ENCODE results near the gene ELMO1. TPM values are rescaled to one million over a fixed set of nuclear protein-coding genes. Genes with fewer than 3 reads are reported as not detected.

Gene ELMO1
- total RNA-seq, 1 donor from 2014 or later: not detected

DNA sequence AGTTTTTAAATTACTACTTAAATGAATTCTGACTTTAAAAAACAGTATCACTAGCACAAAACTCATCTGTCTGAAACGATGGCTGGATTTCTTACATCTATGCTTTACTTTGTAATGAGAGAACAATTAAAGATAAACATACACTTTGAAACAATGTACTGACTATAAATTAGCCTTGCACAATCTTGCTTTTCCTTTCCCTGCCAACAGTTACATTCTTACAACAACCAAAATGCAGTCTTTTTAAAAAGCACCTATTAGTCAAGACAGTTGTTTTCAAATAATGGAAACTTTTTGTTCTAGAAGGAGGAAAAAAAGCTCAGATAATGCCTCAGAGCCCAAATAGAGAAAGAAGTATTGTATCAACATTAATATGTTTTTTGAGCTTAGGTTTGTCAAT, 153.3 kb downstream of the ELMO1 start:
- no peaks in the 10 kb centered on the region for H3K4me1 Mint-ChIP-seq (ENCODE audit: unreplicated experiment)
- H3K4me3 Mint-ChIP-seq (ENCODE audit: unreplicated experiment): no peak overlapping the region
- no peak for DNase-seq (ENCODE audit: extremely low spot score, unreplicated experiment)
- H3K9me3 Mint-ChIP-seq (ENCODE audit: unreplicated experiment): no peaks in the 10 kb centered on the region
- no peaks in the 10 kb centered on the region for H3K27me3 Mint-ChIP-seq (ENCODE audit: unreplicated experiment)
- no peaks in the 10 kb centered on the region for H3K36me3 Mint-ChIP-seq (ENCODE audit: unreplicated experiment)
- TF ChIP-seq CTCF (IDR thresholded peaks at IDR 0.05): no peak
- no peak overlapping the region for H3K27ac Mint-ChIP-seq (ENCODE audit: unreplicated experiment)

DNA sequence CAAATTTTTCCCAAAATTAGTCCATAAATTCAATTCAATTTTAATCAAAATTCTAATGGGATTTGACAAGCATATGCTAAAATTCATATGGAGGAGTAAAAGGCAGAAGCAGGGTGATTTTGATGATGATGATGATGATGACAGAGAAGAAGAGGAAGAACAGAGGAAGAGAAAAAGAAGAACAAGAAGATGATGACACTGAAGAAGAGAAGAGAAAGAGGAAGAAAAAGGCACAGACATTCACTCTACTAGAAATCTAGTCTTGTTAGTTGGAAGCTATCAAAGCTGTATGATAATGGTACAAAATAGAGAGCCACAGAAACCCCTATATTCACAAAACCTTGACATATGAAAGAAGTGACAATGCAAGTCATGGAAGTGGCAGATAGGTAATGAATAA, 157.9 kb downstream of the ELMO1 start:
- H3K4me1 Mint-ChIP-seq (ENCODE audit: unreplicated experiment): no peaks in the 10 kb centered on the region
- H3K27ac Mint-ChIP-seq (ENCODE audit: unreplicated experiment): no peak overlapping the region
- no peak for DNase-seq (ENCODE audit: extremely low spot score, unreplicated experiment)
- no peaks in the 10 kb centered on the region for H3K9me3 Mint-ChIP-seq (ENCODE audit: unreplicated experiment)
- no peak overlapping the region for H3K4me3 Mint-ChIP-seq (ENCODE audit: unreplicated experiment)
- H3K27me3 Mint-ChIP-seq (ENCODE audit: unreplicated experiment): no peaks in the 10 kb centered on the region
- H3K36me3 Mint-ChIP-seq (ENCODE audit: unreplicated experiment): no peaks in the 10 kb centered on the region
- TF ChIP-seq CTCF (IDR thresholded peaks at IDR 0.05): no peak

GRCh38 chr7:37289781-37290180, 158.9 kb downstream of the ELMO1 start:
- no peaks in the 10 kb centered on the region for H3K27me3 Mint-ChIP-seq (ENCODE audit: unreplicated experiment)
- DNase-seq (ENCODE audit: extremely low spot score, unreplicated experiment): no peak
- no peak for TF ChIP-seq CTCF (IDR thresholded peaks at IDR 0.05)
- H3K36me3 Mint-ChIP-seq (ENCODE audit: unreplicated experiment): no peaks in the 10 kb centered on the region
- H3K27ac Mint-ChIP-seq (ENCODE audit: unreplicated experiment): no peak overlapping the region
- no peaks in the 10 kb centered on the region for H3K9me3 Mint-ChIP-seq (ENCODE audit: unreplicated experiment)
- no peaks in the 10 kb centered on the region for H3K4me1 Mint-ChIP-seq (ENCODE audit: unreplicated experiment)
- H3K4me3 Mint-ChIP-seq (ENCODE audit: unreplicated experiment): no peak overlapping the region

DNA sequence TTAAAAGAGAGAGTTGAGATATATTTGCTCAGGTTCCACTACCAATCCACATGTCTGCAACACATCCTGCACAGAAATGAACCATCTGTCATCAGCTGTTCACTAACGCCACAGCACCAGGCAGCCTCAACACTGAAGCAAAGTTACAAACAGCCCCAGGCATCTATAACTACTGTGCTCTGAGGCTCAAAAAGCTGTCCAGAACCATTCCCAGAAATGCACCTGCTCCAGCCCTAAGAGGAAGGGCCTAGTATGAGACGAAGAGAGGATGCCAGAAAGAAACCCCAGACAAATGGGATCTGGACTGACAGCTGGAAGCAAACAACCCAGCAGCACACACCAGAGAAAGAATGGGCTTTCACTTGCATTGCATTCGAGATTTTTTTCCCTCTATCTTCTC, 159.3 kb downstream of the ELMO1 start:
- no peak overlapping the region for H3K4me3 Mint-ChIP-seq (ENCODE audit: unreplicated experiment)
- no peaks in the 10 kb centered on the region for H3K4me1 Mint-ChIP-seq (ENCODE audit: unreplicated experiment)
- no peak for DNase-seq (ENCODE audit: extremely low spot score, unreplicated experiment)
- no peak overlapping the region for H3K27ac Mint-ChIP-seq (ENCODE audit: unreplicated experiment)
- no peaks in the 10 kb centered on the region for H3K27me3 Mint-ChIP-seq (ENCODE audit: unreplicated experiment)
- H3K36me3 Mint-ChIP-seq (ENCODE audit: unreplicated experiment): no peaks in the 10 kb centered on the region
- H3K9me3 Mint-ChIP-seq (ENCODE audit: unreplicated experiment): no peaks in the 10 kb centered on the region
- TF ChIP-seq CTCF (IDR thresholded peaks at IDR 0.05): no peak

GRCh38 chr7:37287131-37287855, 161.4 kb downstream of the ELMO1 start:
- Mint-ChIP-seq H3K4me1 (ENCODE audit: unreplicated experiment) (no peaks in the 10 kb centered on the region), H3K4me3 (ENCODE audit: unreplicated experiment) (no peak overlapping the region), H3K27ac (ENCODE audit: unreplicated experiment) (no peak overlapping the region), H3K9me3 (ENCODE audit: unreplicated experiment) (no peaks in the 10 kb centered on the region), H3K36me3 (ENCODE audit: unreplicated experiment) (no peaks in the 10 kb centered on the region), H3K27me3 (ENCODE audit: unreplicated experiment) (no peaks in the 10 kb centered on the region)
- no peak for DNase-seq (ENCODE audit: extremely low spot score, unreplicated experiment)
- TF ChIP-seq CTCF (IDR thresholded peaks at IDR 0.05): no peak
